ENCODE results near the gene RAB40C.

RAB40C gene

GRCh38 chr16:549544-550263 is 40.2 kb upstream of the RAB40C start:
- TF ChIP-seq EZH2phosphoT487 (IDR thresholded peaks at IDR 0.05; ENCODE audit: low read length) (no peak), EZH2 (optimal IDR thresholded peaks at IDR 0.05; ENCODE audit: low read depth, low read length) (no peak)
- TF ChIP-seq, protein P1, sequence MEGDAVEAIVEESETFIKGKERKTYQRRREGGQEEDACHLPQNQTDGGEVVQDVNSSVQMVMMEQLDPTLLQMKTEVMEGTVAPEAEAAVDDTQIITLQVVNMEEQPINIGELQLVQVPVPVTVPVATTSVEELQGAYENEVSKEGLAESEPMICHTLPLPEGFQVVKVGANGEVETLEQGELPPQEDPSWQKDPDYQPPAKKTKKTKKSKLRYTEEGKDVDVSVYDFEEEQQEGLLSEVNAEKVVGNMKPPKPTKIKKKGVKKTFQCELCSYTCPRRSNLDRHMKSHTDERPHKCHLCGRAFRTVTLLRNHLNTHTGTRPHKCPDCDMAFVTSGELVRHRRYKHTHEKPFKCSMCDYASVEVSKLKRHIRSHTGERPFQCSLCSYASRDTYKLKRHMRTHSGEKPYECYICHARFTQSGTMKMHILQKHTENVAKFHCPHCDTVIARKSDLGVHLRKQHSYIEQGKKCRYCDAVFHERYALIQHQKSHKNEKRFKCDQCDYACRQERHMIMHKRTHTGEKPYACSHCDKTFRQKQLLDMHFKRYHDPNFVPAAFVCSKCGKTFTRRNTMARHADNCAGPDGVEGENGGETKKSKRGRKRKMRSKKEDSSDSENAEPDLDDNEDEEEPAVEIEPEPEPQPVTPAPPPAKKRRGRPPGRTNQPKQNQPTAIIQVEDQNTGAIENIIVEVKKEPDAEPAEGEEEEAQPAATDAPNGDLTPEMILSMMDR (IDR thresholded peaks at IDR 0.05; ENCODE audit: low read length): no peak

GRCh38 chr16:551210-551609 is 38.7 kb upstream of the RAB40C start:
- Histone ChIP-seq H3K4me3 (ENCODE audit: low read length) (no peak overlapping the region), H4K20me1 (ENCODE audit: insufficient read depth, low read length) (no peaks in the 10 kb centered on the region), H3K27ac (ENCODE audit: low read length) (no peak overlapping the region), H3K9me2 (replicated peaks; ENCODE audit: insufficient read depth, low read length) (no peaks in the 10 kb centered on the region), H3K9ac (ENCODE audit: low read length) (no peak overlapping the region), H3K79me2 (ENCODE audit: low read length) (peaks cover 2% of the 10 kb centered on the region; the same call in 1 of the 2 replicates), H3F3A (ENCODE audit: insufficient read depth, low read length) (no peaks in the 10 kb centered on the region), H3K36me3 (replicated peaks; ENCODE audit: insufficient read depth, low read length) (no peaks in the 10 kb centered on the region), H3K27me3 (replicated peaks; ENCODE audit: insufficient read depth, low read length) (peaks cover 2% of the 10 kb centered on the region), H3K4me1 (ENCODE audit: low read length) (no peaks in the 10 kb centered on the region), H3K9me3 (replicated peaks; ENCODE audit: insufficient read depth, low read length) (no peaks in the 10 kb centered on the region), H3K4me2 (ENCODE audit: low read depth, low read length) (no peak overlapping the region), H2AFZ (ENCODE audit: low read length) (no peak overlapping the region)
- TF ChIP-seq EZH2 (optimal IDR thresholded peaks at IDR 0.05; ENCODE audit: low read depth, low read length) (no peak), EZH2phosphoT487 (IDR thresholded peaks at IDR 0.05; ENCODE audit: low read length) (no peak)
- TF ChIP-seq, protein P1 (IDR thresholded peaks at IDR 0.05; ENCODE audit: low read length): no peak
- DNase-seq: no peak

More at GRCh38 chr16:549544-550263, 40.2 kb upstream of the RAB40C start:
- Histone ChIP-seq H3K79me2 (ENCODE audit: low read length) (peaks cover 10% of the 10 kb centered on the region; the same call in 1 of the 2 replicates), H3K4me1 (ENCODE audit: low read length) (no peaks in the 10 kb centered on the region), H3K9me3 (replicated peaks; ENCODE audit: insufficient read depth, low read length) (no peaks in the 10 kb centered on the region), H3K36me3 (replicated peaks; ENCODE audit: insufficient read depth, low read length) (no peaks in the 10 kb centered on the region), H2AFZ (ENCODE audit: low read length) (no peak overlapping the region), H3K27ac (ENCODE audit: low read length) (no peak overlapping the region), H3K27me3 (replicated peaks; ENCODE audit: insufficient read depth, low read length) (no peaks in the 10 kb centered on the region), H3K9ac (ENCODE audit: low read length) (no peak overlapping the region), H4K20me1 (ENCODE audit: insufficient read depth, low read length) (no peaks in the 10 kb centered on the region), H3K4me2 (ENCODE audit: low read depth, low read length) (no peak overlapping the region), H3F3A (ENCODE audit: insufficient read depth, low read length) (no peaks in the 10 kb centered on the region), H3K4me3 (ENCODE audit: low read length) (no peak overlapping the region), H3K9me2 (replicated peaks; ENCODE audit: insufficient read depth, low read length) (no peaks in the 10 kb centered on the region)
- DNase-seq: no peak

DNA sequence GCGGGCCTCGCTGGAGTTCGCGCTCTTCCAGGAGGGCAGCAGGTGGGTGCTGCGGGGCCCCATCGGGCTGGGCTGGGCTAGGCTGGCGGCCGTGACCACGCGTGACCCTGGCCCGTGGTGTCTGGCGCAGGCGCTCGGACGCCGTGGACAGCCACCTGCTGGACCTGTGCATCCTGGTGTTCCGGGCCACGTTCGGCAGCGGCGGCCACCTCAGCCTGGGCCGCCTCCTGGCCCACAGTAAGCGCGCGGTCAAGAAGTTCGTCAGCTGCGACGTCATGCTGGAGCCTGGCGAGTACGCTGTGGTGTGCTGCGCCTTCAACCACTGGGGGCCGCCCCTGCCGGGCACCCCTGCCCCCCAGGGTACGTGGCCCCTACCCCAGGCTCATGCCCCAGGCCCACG is 37.7 kb upstream of the RAB40C start:
- Histone ChIP-seq H3F3A (ENCODE audit: insufficient read depth, low read length) (no peaks in the 10 kb centered on the region), H3K27ac (ENCODE audit: low read length) (no peak overlapping the region), H3K4me1 (ENCODE audit: low read length) (no peaks in the 10 kb centered on the region), H3K4me2 (ENCODE audit: low read depth, low read length) (no peak overlapping the region), H3K9me2 (replicated peaks; ENCODE audit: insufficient read depth, low read length) (no peaks in the 10 kb centered on the region), H2AFZ (ENCODE audit: low read length) (no peak overlapping the region), H4K20me1 (ENCODE audit: insufficient read depth, low read length) (no peaks in the 10 kb centered on the region), H3K9ac (ENCODE audit: low read length) (no peak overlapping the region), H3K27me3 (replicated peaks; ENCODE audit: insufficient read depth, low read length) (peaks cover 12% of the 10 kb centered on the region), H3K79me2 (ENCODE audit: low read length) (no peaks in the 10 kb centered on the region), H3K9me3 (replicated peaks; ENCODE audit: insufficient read depth, low read length) (no peaks in the 10 kb centered on the region), H3K4me3 (ENCODE audit: low read length) (no peak overlapping the region), H3K36me3 (replicated peaks; ENCODE audit: insufficient read depth, low read length) (no peaks in the 10 kb centered on the region)
- no peak for DNase-seq
- TF ChIP-seq, protein P1 (IDR thresholded peaks at IDR 0.05; ENCODE audit: low read length): no peak
- TF ChIP-seq EZH2 (optimal IDR thresholded peaks at IDR 0.05; ENCODE audit: low read depth, low read length) (no peak), EZH2phosphoT487 (IDR thresholded peaks at IDR 0.05; ENCODE audit: low read length) (no peak)

Data from MM.1S (cell line).